Measurements from ENCODE around the gene C19orf53.
"Not testable (repeated sequence)": the region's sequence is repeated elsewhere in the genome, so short reads cannot be mapped to it uniquely, and the experiment has no call there.

DNA sequence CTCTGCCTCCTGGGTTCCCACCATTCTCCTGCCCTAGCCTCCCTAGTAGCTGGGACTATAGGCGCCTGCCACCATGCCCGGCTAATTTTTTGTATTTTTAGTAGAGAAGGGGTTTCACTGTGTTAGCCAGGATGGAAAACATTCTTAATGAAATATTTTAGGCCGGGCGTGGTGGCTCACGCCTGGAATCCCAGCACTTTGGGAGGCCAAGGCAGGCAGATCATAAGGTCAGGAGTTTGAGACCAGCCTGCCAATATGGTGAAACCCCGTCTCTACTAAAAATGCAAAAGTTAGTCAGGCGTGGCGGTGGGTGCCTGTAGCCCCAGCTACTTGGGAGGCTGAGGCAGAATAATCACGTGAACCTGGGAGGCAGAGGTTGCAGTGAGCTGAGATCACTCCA is 19.1 kb downstream of the C19orf53 start:
- TF ChIP-seq MYC (IDR thresholded peaks at IDR 0.05; ENCODE audit: low read depth, low read length); MYC (CRISPR knock-in tag; IDR thresholded peaks at IDR 0.05; ENCODE audit: borderline replicate concordance, low read depth); SREBF2 (CRISPR knock-in tag; IDR thresholded peaks at IDR 0.05); IRF2 (CRISPR knock-in tag; IDR thresholded peaks at IDR 0.05); SMAD3 (CRISPR knock-in tag; conservative IDR thresholded peaks at IDR 0.05); RBM17 (IDR thresholded peaks at IDR 0.05; ENCODE audit: borderline replicate concordance, low read depth, low read length); MEF2D (tag; conservative IDR thresholded peaks at IDR 0.05; ENCODE audit: low read depth); SMARCE1 (IDR thresholded peaks at IDR 0.05): not testable (repeated sequence)
- TF ChIP-seq, protein P1, sequence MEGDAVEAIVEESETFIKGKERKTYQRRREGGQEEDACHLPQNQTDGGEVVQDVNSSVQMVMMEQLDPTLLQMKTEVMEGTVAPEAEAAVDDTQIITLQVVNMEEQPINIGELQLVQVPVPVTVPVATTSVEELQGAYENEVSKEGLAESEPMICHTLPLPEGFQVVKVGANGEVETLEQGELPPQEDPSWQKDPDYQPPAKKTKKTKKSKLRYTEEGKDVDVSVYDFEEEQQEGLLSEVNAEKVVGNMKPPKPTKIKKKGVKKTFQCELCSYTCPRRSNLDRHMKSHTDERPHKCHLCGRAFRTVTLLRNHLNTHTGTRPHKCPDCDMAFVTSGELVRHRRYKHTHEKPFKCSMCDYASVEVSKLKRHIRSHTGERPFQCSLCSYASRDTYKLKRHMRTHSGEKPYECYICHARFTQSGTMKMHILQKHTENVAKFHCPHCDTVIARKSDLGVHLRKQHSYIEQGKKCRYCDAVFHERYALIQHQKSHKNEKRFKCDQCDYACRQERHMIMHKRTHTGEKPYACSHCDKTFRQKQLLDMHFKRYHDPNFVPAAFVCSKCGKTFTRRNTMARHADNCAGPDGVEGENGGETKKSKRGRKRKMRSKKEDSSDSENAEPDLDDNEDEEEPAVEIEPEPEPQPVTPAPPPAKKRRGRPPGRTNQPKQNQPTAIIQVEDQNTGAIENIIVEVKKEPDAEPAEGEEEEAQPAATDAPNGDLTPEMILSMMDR (IDR thresholded peaks at IDR 0.05 in 2 of 3, conservative IDR thresholded peaks at IDR 0.05 in 1 of 3; ENCODE audit: insufficient read depth in 2 of 3, low read depth in 1 of 3, low read length in 3 of 3), result not testable (repeated sequence)
- TF ChIP-seq, protein P2, sequence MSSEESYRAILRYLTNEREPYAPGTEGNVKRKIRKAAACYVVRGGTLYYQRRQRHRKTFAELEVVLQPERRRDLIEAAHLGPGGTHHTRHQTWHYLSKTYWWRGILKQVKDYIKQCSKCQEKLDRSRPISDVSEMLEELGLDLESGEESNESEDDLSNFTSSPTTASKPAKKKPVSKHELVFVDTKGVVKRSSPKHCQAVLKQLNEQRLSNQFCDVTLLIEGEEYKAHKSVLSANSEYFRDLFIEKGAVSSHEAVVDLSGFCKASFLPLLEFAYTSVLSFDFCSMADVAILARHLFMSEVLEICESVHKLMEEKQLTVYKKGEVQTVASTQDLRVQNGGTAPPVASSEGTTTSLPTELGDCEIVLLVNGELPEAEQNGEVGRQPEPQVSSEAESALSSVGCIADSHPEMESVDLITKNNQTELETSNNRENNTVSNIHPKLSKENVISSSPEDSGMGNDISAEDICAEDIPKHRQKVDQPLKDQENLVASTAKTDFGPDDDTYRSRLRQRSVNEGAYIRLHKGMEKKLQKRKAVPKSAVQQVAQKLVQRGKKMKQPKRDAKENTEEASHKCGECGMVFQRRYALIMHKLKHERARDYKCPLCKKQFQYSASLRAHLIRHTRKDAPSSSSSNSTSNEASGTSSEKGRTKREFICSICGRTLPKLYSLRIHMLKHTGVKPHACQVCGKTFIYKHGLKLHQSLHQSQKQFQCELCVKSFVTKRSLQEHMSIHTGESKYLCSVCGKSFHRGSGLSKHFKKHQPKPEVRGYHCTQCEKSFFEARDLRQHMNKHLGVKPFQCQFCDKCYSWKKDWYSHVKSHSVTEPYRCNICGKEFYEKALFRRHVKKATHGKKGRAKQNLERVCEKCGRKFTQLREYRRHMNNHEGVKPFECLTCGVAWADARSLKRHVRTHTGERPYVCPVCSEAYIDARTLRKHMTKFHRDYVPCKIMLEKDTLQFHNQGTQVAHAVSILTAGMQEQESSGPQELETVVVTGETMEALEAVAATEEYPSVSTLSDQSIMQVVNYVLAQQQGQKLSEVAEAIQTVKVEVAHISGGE (CRISPR knock-in tag; IDR thresholded peaks at IDR 0.05), result not testable (repeated sequence)

Data from K562 (cell line).